GM19455 (cell line): ENCODE measurements around the gene CLDN8.

Source experiments
- ATAC-seq: cut with Tn5 transposase; IDR thresholded peaks from one replicate; pipeline ENCODE4 v1.9.1; 2021; ENCODE audit not compliant: unreplicated experiment

Gene CLDN8

DNA sequence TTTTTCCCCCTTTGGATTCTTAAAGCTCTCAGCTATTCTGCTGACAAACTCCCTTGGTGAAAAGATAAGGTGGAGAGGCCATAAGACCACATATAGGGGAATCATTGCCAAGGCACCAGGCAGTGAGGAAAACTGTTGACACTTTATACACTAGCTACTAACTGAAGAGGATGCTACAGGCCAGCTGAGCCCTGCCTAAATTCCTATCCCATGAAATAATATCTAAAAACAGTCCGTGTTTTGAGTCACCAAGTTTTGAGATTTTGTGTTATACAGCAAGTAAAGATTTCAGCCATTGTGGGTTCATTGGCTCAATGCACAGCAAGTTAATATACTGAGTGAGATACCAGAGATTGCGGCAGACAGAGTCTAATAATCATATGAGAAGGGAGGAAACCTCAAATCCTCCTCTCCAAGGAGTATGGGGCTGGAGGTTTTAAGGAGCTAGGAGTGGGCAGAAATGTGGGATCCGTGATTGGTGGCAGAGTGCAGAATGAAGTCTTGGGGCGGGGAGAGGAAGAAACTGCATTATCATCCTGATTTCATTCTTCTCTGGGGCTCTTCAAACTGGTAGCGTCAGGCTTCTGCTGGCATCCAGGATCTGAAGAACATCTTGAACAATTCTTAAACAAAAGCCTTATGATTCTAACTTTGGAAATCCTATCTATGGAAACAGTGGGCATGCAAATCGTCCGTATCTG is 9.2 kb downstream of the CLDN8 start:
- no peak for ATAC-seq

DNA sequence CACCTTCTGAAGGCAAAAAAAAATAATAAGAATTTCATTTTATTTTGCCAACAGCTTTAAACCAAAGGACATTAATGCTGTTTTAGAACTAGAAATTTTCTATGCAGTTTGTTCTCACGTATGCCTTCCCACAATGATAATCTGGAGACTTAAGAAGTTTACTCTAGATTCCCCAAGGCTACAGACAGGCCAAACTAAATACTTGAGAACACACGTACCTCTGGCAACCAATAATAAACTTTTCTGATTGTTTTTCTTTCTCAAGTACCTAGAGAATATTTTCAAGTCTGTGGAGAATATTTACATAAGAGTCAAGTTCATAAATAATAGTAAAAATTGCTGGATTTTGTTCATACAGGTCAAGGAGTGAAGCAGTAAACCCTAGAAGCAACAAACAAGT is 15.9 kb downstream of the CLDN8 start:
- no peak for ATAC-seq

DNA sequence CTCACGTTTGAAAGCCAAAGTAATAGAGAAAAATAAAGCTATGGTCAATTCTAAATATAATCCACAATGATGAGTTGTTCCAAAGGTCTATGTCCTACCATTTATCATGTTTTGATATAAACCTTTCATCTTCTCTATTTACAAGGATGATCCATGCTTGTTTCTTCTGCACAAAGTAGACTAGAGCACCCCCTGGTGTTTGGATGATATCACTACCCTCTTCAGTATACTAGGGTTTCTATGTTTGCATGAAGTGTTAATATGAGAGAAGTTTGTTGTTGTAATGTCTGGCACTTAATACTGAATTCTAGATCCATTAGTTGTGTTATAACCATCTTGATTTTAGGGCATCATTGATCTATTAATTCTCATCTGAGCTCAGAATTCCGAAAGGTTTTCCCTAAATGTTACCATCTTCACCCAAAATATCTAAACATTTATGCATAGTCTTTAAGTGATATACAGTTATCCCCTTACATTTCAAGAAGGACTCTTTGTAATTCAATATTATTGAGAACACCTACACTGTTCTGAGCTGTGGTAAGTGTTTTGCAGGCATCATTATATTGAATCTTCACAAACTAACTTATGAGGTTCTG is 21.1 kb downstream of the CLDN8 start:
- no peak for ATAC-seq

DNA sequence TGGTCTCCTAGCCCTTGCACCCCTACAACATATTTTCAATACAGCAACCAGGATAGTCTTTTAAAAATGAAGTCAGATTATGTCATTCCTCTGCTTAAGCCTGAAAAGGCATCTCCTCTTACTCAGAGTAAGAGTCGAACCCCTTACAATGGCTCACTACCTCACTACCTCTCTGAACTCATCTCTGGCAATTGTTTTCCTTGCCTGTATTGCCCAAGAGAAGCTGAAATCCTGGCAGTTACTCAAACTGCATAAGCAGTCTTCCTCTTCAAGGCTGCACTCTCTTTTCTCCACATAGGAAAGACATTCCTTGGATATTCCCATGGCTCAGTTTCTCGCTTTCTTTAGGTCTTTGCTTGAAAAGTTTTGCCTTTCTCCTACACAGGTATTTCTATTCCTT is 22.7 kb downstream of the CLDN8 start:
- no peak for ATAC-seq

DNA sequence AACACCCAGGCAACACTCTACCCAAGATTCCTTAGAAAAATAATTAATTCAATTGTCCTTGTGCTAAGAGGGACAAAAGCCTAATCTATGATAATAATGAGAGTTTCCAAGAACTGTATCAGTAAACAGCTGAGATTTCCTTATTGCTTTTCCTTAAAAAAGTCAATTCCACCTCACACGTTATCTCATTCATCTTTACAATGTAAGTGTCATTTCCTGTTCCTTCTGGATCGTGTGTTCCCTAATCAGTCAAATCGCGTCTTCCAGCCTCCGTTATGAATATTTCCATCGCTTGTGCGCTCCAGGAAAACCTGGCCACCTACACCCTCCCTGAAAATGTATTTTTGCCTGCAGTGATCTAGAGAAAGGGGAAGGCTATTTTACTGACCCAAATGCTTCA is 25.3 kb downstream of the CLDN8 start:
- no peak for ATAC-seq

DNA sequence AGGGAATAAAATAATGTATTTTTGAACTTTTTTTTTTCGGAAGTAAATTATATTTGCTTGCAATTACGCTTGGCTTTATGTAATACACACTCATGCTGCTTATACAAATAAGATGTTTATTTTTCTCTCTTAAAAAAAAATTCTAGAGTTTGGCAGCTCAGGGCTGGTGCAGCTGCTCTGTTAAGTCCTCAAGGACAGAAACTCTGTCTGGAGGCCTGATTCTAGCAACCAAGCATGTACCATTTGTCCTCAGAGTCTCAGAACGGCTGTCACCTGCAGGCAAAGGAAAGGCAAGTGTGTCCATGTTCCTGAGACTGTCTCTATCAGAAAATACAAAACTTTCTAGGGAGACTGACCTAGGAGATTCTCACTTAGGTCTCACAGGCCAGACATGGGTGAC is 26.1 kb downstream of the CLDN8 start:
- no peak for ATAC-seq

DNA sequence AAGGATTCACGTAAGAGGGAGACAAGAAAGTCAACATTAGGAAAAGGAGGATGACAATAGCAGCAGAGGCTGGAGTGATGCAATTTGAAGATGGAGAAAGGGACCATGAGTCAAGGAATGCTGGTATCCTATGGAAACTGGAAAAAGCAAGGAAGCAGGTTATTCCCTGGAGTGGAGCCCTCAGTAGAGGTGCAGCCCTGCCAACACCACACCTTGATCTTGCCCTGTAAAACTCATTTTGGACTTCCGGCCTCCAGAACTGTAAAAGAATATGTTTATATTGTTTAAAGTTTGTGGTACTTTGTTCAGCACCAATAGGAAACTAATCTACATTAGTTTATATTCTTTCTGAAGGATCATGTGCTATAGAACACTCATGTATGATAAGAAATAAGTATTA is 29.7 kb downstream of the CLDN8 start:
- ATAC-seq, result no peak

DNA sequence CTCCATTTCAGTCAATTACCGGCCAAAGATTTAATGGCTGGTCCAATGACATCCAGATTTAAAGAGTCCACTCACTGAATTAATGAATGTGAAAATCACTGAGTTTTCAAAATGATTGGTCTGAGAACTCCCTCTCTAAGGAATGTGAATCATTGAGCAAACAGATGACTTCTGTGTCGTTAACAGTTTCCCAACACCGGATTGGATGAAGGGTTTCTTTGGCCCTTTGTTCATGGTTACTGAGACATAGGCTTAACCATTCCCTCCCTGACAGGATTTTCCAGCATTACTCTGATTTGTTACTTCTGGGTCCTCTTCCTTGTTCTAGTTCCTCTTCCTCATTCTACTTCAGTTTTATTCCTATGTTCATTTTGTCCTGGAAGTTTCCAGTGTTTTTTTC is 47.8 kb downstream of the CLDN8 start:
- ATAC-seq, result no peak

DNA sequence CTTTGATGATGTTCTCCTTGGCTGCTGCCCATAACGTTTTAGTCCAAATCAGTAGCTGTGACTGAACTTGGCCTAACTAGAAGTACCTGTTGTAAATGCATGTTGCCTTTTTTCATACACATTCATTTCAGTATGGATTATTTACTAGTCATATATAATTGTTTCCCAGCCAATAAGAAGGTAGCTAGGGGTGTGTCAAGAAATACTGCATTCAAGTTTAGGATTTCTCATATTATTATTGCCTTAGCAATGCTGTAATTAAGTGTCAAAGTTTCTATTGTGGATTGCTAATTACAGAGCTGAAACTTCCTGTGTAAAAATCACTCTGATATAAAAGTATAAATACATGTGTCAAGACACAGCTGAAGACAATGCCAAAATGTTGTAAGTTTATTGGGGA is 49.2 kb downstream of the CLDN8 start, which contains the start of gene CLDN17:
Gene CLDN17, minus strand, starts transcription at position 101 of the 400 bp plus-strand sequence. CDS start 188 bp downstream, outside the sequence.
- no peak for ATAC-seq

DNA sequence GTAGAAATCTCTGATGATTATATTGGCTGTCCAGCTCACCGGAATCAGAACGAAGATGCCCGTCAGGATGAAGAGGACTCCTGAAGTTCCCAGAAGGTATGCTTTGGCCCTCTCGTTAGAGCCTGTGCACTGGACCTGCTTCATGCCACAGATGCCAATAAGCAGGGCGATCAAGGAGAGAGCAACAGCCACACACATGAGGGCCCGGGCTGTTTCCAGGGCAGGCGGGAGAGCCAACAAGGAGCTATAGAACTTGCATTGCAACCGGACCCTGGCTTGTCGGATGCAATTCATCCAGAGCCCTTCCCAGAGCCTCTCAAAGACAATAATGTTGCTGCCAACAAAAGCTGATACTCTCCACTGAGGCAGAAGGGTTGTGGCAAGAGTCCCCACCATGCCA is 49.7 kb downstream of the CLDN8 start:
- ATAC-seq, result no peak

DNA sequence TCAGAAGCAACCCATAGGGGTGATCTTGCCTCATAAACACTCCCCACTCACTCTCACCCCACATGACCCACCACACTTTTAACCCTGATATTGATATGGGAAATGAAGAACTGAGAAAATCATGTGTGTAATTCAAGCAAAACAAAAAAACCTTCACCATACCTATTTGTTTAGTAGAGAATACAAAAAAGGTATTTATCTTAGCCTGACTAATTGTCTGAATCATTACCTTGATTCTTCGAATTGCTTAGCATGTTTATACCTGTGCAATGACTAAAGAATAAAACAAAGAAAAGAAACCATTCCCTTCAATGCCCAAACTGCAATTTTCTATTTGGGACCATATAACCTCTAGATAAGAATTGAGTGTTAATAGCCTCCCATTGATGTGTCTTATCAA is 51.1 kb downstream of the CLDN8 start:
- no peak for ATAC-seq
